ENCODE measurements around the gene AKR1C3.
"Not testable (repeated sequence)": the region's sequence is repeated elsewhere in the genome, so short reads cannot be mapped to it uniquely, and the experiment has no call there.

The AKR1C3 gene

DNA sequence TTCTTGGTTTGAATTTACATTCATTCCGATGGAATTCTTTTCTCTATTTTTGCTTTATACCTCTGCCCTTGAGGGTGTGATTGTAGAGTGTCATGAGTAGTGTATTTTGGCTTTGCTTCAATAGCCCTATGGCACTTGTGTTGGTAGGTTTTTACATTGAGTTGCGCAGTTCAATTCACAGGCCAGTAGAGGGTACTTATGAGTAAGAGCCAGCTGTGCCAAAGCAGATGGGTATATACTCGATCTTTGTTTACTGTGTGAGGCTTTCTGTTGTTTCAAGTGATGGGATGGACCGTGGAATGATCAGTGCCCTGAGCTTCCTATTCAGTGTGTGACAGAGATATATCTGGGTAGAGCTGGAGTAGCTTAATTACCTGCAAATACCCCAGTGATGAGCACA lies 4.3 kb upstream of the AKR1C3 start:
- DNase-seq: peak; percentile 45

DNA sequence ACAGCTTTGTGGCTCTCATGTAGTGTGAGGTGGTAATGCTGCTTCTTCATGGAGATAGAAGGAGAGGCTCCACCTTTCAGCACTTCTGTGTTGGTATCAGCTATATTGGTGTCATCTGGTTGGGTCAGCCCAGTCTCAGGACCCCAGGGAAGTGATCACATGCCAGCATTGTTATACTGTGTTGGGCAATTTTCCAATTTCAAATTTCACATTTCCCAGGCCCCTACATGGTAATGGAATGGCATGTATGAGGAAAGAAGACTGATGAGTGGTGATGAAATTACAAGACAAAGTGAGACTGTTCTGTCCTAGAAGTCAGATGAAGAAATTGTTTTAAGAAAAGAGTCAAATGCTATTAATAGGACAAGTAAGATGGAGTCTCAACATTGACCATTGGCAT lies 3.7 kb upstream of the AKR1C3 start:
- no peak for DNase-seq

DNA sequence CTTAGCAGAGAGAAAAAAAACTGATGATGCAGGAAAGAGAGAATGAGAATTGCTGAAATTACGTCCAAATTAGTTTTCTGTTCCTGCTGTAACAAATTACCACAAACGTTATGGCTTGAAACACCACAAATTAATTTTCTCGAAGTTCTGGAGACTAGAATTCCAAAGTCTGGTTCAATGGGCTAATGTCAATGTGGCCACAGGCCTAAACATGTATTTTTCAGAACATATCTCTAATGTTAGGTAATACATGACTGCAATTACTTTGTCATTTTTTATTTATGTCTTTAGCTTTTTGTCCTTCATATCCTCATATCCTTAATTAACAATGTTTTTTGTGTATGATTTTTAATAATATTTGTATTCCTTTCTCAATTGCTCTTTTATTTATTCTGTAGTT lies 3.0 kb upstream of the AKR1C3 start:
- no peak for DNase-seq

DNA sequence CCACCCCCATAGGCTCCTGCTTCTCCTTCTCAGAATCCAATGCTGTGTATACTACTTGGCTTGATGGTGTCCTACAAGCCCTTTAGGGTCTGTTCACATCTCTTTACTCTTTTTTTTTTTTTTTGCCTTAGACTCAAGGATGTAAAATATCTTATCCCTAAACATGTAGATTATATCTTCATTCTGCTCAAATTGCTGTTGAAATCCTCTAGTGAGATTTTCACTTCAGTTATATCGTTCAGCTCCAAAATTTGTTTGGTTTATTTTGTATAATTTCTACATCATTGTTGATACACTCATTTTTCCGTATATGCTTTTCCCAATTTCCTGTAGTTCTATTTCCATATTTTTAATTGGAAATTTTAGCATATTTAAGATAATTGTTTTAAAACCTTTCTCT lies 1.8 kb upstream of the AKR1C3 start:
- DNase-seq: no peak

DNA sequence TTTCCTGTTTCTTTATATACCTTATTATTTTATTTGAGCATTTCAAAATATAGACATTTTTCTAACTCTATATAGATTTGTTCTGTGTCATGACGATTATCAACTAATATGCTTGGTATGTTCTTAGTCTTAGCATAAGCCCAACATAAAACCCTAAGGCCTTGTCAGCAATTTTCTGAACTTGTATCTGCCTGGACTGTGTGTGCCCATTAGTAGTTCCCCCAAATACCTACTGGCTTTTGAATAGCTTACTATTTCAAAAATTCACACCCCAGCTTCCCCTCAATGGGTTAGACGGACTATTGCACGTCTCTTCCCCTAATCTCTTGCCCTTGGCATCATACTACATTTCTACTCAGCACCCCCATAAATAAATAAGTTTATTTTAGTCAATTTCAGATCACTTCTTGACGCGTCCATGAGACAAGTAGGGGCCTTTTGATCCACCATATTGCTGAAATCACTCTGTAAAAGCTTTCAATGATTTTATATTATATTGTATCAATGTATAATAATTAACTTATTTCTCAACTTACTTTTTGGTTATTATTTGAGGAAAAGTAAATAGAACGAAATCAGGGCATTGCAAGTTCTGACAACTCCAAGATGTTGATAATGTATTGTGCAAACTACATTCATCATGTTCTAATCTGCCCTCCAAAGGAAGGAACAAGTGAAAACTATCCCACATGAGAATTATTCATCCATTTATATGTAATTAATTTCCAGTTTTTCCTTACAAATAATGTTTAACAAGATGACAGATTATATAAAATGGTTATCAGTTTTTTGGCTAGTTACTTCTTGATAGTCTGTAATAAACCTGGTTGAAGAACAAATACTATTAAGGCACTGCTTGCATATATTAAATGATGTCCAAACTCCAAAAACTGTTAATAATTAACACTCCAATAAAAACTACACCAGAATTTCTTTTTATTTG lies 1.1 kb upstream of the AKR1C3 start:
- DNase-seq: no peak

DNA sequence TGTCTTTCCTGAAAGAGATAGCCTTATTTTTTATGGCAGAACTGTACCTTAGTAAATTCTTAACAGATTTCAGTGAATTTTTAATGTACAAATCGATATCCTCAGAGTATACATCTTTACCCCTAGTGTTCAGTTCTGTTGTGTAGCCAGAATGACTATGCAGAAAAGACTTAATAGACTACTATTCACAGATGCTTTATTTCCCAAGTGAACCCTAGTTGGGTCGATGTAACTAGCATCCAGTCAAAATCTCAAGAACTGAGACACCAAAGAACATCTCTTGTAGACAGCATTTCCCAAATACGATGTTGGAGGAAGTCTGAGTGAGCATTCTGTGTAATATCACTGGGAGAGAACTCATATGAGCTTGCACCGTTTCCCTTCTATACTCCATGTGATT lies 1.5 kb downstream of the AKR1C3 start:
- no peak for DNase-seq

DNA sequence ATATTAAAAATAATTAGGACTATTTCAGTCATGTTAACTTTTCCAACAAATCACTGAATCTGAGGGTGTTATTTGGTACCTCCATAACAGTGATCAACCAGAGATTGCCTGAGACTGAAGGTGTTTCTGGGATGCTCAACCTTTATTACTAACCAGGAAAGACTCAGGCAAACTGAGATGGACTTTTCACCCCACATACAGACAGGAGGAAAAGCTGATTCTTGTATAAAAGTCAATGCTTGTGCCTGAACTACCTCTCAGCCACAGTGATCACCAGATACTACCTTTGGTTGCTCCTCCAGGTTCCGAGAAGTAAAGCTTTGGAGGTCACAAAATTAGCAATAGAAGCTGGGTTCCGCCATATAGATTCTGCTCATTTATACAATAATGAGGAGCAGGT lies 1.9 kb downstream of the AKR1C3 start:
- no peak for DNase-seq

DNA sequence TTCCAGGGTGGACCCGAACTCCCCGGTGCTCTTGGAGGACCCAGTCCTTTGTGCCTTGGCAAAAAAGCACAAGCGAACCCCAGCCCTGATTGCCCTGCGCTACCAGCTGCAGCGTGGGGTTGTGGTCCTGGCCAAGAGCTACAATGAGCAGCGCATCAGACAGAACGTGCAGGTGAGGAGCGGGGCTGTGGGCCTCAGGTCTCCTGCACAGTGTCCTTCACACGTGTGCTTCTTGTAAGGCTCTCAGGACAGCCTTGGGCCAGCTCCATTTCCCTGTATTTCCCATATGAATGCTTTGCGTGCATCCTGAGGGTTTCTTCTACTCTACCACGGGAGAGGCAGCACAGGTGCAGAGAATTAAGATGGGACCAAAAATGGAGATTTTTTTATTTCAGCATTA lies 8.3 kb downstream of the AKR1C3 start:
- DNase-seq: not testable (repeated sequence)

DNA sequence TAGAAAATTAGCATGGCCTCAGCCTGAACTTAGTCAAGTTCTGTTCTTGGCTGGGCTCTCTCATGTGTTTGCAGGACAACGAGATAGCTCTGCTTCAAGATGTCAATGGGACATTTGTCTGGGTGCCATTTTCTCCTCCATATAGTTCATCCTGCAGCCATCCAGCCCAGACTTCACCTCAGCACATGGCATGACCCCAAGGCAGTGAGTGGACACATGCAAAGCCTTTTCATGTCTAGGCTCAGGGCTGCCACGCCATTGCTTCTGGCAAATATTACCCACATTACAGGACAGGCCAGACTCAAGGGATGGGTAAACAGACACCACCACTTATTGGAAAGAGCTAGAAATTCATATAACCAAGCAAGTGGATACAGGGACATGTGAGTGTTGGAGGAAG lies 9.3 kb downstream of the AKR1C3 start:
- no peak for DNase-seq

DNA sequence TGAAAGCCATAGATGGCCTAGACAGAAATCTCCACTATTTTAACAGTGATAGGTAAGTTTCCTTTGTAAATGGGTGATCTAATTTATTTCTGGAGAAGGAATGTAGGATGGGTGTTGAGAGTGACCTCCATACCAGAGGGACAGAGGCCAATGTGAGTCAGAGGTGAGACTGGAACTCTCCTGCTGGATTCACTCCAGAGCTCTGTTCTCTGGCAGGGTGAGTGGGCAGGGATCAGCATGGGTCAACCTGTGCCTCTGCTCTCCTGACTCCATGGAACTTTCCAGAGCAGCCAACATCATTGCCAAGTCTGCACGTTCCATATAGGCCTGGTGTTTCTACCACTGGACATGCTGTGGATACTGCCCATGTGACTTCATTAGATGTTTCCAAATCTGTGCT lies 11.4 kb downstream of the AKR1C3 start:
- DNase-seq: no peak

DNA sequence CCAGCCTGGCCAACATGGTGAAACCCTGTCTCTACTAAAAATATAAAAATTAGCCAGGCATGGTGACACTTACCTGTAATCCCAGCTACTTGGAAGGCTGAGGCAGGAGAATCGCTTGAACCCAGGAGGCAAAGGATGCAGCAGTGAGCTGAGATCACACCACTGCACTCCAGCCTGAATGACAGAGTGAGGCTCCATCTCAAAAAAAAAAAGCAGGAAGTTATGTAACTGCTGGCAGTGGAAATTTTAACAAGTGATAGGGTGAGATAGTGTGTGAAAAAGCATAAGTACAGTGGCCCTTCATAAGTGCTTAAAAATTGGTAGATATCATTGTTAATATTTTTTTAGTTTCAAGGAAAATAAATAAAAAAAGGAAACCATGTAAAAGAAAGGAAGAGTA lies 12.3 kb downstream of the AKR1C3 start:
- no peak for DNase-seq

DNA sequence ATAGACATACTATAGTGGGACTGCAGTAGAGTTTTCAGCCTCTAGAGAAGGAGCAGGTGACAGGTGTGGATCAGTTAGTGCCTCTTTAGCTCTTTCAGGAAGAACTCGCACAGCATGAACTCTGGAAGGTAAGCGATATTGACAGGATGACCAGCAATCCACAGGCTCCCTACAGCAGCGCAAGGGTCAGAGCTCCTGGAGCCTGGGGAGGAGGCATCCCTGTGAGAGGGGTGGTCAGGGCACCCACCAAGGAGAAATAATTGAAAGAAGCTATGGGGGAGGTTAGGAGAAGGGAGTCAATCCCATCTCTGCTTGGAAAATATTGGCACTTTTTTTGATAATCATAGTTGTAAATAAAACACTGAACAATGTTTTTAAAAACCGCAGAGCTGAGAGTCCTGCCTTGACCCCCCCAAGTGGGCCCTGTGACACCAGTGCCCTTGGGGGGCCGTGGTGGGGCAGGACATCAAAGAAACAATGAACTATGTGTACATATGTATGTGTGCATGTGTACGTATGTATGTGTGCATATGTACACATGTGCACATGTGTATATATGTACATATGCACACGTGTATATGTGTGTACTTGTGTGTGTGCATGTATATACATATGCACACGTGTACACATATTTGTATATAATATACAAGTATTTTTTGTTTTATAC lies 13.8 kb downstream of the AKR1C3 start:
- no peak for DNase-seq

DNA sequence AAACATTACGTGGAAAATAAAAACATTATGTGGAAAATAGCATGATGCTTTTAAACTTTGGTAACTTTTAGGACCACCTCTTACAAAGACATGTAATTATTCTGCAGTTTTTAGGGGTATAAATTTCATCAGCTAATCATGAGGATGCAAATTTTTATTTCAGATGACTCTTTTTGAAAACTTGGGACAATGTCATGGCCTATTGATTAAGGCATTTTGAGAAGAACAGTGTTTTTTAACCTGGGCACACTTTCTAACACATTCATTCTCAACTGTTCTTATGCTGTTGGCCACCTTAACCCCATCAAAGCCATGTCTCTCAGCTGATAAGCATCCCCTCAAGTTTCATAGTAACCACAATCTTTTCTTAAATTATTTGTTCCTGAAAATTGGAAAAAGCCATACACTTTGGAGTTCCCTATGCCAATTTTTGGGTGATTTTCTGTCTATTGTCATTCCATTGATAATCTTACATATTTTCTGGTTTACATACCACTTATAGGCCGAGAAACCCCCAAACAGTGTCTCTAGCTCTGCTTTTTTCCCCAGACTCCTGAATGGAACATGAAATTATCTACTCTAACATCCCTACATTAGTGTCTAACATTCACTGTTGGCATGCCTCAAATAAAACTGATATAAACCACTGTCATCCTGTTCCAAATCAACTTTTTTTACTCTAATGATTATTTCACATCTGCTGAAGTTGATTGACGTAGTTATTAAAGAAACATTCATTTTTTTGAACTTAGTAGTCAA lies 14.6 kb downstream of the AKR1C3 start:
- DNase-seq: no peak

DNA sequence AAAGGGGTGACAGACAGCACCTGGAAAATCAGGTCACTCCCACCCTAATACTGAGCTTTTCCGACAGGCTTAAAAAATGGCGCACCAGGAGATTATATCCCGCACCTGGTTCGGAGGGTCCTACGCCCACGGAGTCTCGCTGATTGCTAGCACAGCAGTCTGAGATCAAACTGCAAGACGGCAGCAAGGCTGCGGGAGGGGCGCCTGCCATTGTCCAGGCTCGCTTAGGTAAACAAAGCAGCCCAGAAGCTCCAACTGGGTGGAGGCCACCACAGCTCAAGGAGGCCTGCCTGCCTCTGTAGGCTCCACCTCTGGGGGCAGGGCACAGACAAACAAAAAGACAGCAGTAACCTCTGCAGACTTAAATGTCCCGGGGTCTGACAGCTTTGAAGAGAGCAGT lies 15.6 kb downstream of the AKR1C3 start:
- DNase-seq: not testable (repeated sequence)

DNA sequence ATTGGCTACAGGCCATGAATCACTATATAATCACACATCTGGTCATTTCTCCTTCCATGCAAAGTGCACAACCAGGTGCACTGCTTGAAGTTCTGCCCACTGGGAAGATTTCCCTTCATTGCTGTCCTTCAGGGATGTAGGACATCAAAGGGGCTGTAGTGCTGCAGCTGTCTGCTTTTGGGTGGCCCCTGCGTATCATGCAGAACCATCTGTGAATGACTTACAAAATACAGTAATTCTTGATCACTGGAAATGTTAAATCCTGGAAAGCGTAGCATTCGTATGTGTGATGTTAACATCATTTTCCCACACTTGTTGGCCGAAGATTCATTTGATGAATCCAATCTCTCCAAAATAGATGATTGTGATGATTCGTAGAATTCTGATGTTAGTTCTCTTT lies 22.4 kb downstream of the AKR1C3 start:
- DNase-seq: no peak

DNA sequence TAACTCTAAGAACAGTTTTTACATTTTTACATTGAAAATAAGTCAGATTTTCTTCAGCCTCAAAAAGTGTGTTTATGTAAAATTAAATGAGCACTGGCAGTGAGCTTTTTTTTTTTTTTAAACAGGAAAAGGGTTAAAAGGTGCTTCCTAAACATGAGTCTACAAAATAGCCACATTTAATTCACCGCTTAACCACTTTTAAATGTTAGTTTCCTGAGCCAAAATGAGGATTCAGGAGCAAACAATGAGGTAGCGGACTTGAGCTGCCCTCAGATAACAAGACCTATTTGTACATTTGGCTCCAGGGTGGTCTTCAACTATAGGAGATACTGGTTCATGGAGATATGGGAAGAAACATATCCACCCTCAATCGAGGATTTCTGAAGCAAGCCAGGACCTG lies 22.8 kb downstream of the AKR1C3 start:
- no peak for DNase-seq

DNA sequence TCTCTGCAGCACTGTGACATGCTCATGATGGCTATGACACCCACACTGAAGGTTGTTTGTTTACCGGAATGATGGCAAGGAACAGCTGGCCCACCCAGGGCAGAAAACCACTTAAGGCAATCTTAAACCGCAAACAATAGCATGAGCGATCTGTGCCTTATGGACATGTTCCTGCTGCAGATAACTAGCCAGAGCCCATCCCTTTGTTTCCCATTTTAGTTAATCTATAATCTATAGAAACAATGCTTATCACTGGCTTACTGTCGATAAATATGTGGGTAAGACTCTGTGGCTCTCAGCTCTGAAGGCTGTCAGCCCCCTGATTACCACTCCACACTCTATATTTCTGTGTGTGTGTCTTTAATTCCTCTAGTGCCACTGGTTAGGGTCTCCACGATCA lies 25.8 kb downstream of the AKR1C3 start:
- not testable (repeated sequence) for DNase-seq

DNA sequence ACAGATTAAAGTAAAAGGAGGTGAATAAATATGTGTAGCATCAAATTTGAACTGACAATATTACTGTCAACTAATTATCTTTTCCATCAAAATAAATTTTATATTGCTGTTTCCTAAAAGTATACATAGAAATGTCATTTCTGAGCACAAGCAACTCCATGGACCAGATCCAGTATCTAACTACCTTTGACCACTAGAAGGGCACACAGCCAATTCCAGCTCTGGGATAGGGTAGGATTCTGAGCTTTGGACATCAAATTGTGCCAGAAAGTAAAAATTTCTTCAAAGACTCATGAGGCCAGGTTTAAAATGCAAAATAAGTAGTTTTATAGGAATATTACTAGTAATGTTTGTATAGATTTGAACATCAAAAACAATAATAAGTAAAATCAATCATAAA lies 29.7 kb downstream of the AKR1C3 start:
- DNase-seq: no peak

DNA sequence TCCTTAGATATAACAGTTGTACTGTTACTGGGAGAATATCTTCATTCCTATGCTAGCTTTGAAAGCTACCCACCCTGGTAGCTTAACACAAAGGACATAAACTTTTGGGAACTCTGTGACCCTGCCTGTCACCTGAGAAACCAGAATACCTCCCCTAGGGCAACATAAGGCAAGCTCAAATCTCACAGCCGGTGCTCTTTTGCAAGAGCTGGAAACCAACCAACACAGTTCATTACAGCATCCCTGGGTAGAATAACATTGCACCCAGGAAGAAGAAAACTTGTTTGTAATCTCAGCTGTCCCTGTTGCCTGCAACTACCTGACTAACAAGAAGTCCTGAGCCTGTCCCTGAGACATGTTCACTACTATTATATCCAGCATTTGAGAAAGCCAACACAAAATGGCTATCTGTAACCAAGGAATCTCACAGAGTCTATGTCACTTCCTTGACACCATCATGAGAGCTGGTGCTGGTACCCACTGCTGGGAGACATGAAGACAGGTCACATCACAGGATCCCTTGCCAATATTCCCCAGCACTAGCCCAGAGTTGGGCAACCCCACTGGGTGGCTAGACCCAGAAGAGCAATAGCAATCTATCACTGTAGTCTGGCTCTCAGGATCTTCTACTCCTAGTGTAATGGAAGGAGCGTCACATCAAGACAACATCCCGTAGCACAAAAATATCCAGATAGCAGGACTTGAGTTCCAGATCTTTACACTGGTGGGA lies 31.3 kb downstream of the AKR1C3 start:
- DNase-seq: no peak

DNA sequence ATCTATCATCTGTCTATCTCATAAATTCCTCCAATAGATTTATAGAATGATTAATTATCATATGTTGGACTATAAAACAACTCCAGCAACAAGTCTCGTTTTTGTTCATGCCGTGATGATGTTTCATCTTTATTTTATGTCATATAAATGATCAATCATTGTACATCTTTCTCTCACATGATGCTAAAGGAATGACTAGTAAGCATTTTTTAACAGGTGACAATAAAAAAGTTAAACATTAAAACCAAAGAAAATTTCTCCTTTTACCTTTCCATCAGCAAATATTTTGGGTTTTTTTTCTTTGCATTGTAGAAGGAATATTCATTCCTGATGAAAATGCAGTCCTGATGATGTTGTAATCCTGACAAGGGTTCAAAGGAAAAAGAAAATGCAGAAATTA lies 41.4 kb downstream of the AKR1C3 start:
- no peak for DNase-seq

DNA sequence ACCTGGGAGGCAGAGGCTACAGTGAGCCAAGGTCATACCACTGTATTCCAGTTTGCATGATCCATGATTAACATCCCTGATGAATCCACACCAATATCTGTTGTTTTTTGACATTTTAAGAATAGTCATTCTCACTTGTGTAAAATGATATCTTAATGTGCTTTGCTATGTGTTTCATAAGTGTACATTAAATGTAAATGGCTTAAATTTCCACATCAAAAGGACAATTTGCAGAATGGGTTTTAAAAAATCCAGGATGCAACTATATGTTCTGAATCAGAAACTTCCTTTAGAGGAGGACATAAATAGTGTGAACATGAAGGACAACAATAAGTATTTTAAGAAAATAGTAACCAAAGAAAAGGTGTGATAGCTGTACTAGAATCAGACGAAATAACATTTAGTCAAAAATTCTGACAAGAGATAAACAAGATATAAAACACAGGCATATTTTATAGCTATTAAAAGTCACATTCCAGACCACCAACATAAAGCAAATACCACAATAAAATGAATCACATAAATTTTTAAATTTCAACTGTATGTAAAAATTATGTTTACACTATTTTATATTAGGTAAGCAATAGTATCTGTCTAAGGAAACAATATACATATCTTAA lies 42.4 kb downstream of the AKR1C3 start:
- DNase-seq: no peak

DNA sequence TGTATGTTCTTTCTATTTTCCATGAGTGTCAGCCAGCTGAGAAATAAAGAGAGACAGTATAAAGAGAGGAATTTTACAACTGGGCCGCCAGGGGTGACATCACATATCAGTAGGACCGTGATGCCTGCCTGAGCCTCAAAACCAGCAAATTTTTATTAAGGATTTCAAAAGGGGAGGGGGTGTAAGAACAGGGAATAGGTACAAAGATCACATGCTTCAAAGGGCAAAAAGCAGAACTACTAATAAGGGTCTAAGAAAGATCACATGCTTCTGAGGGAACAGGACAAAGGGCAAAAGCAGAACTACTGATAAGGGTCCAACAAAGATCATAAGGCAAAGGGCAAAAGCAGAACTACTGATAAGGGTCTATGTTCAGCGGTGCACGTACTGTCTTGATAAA lies 43.5 kb downstream of the AKR1C3 start:
- DNase-seq: not testable (repeated sequence)

DNA sequence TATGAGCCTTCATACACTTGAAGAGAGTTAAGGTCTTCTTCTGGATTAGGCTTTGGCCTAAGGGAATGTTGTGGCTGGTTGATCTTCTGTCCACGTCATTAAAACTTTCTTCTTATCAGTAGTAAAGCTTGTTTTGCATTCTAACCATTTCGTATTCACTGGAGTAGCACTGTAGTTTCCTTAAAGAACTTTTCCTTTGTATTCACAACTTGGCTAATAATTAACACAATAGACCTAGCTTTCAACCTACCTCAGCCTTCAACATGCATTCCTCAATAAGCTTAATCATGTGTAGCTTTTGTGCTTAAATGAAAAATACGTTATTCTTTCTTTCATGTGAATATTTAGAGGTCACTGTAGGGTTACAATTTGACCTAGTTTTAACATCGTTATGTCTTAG lies 48.0 kb downstream of the AKR1C3 start:
- DNase-seq: no peak

All from activated CD4-positive, alpha-beta T cell treated with anti-CD3 and anti-CD28 coated beads, Interleukin-2, amount 50 U/mL, for 16 hours (primary cell).